Measurements from ENCODE around the gene BRD7. TPM values are rescaled to one million over a fixed set of nuclear protein-coding genes. Genes with fewer than 3 reads are reported as not detected.

Gene BRD7
- total RNA-seq, 1 donor from 2014 or later, result 112 TPM

DNA sequence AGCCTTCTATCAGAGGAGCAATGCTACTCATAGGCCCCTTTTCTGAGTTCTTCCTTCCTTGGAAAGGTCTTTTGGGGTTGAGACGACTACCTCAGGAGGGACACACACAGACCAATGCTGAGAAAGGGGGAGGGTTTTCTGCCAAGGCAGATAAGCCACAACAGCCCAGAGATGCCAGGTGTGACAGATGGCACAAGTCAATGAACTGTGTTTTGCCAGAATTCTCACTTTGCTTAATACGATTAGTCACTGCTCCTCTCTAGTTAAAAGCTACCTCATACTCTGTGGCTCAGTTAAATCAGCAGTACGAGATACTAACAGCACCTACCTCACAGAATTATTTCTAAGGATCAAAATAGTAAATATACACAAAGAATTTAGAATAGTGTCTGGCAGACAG, 8.0 kb downstream of the BRD7 start:
- TF ChIP-seq, protein P1, sequence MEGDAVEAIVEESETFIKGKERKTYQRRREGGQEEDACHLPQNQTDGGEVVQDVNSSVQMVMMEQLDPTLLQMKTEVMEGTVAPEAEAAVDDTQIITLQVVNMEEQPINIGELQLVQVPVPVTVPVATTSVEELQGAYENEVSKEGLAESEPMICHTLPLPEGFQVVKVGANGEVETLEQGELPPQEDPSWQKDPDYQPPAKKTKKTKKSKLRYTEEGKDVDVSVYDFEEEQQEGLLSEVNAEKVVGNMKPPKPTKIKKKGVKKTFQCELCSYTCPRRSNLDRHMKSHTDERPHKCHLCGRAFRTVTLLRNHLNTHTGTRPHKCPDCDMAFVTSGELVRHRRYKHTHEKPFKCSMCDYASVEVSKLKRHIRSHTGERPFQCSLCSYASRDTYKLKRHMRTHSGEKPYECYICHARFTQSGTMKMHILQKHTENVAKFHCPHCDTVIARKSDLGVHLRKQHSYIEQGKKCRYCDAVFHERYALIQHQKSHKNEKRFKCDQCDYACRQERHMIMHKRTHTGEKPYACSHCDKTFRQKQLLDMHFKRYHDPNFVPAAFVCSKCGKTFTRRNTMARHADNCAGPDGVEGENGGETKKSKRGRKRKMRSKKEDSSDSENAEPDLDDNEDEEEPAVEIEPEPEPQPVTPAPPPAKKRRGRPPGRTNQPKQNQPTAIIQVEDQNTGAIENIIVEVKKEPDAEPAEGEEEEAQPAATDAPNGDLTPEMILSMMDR (IDR thresholded peaks at IDR 0.05; ENCODE audit: unreplicated experiment), result no peak
- peaks cover 19% of the 10 kb centered on the region for H3K4me1 Mint-ChIP-seq (ENCODE audit: unreplicated experiment)
- H3K9me3 Mint-ChIP-seq (ENCODE audit: unreplicated experiment), result no peaks in the 10 kb centered on the region
- H3K27me3 Mint-ChIP-seq (ENCODE audit: unreplicated experiment), result peaks cover 2% of the 10 kb centered on the region
- H3K4me3 Mint-ChIP-seq (ENCODE audit: unreplicated experiment), result no peak overlapping the region
- H3K27ac Mint-ChIP-seq (ENCODE audit: unreplicated experiment), result no peak overlapping the region
- H3K36me3 Mint-ChIP-seq (ENCODE audit: low read depth, unreplicated experiment), result peaks cover 15% of the 10 kb centered on the region
- DNase-seq (ENCODE audit: low spot score), result no peak

DNA sequence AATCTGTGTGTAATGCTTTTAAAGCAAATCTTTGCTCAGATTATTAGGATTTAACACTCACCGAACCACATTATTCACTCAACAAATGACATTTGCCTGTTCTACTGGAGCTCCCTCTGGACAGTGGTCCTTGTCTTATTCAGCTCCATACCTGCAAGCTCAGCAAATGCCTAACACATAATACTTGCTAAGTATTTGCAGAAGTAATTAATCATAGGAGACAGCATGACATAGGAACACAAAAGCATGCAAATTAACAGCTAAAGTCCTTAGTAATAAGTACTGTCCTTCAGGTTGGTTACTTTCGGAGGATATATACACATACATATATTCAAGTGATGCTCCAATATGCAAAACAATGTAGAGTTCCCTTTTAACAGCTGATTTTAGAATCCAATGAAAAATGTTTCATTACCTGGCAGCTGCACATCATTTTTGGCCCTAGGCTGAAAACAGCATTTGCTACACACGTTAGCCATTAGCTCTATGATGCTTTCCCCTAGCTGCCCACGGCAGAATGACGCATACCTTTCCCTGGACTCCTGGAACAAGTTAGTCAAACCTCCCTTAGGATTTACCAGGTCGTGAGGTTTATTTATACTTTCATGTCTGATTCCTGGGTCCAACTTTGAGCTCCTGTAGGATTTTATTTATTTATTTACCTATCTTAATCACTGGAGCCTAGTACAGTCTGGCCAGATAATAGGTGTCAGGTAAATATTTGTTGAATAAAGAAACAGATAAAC, 8.6 kb downstream of the BRD7 start:
- H3K4me3 Mint-ChIP-seq (ENCODE audit: unreplicated experiment), result no peak overlapping the region
- TF ChIP-seq, protein P1 (IDR thresholded peaks at IDR 0.05; ENCODE audit: unreplicated experiment), result no peak

DNA sequence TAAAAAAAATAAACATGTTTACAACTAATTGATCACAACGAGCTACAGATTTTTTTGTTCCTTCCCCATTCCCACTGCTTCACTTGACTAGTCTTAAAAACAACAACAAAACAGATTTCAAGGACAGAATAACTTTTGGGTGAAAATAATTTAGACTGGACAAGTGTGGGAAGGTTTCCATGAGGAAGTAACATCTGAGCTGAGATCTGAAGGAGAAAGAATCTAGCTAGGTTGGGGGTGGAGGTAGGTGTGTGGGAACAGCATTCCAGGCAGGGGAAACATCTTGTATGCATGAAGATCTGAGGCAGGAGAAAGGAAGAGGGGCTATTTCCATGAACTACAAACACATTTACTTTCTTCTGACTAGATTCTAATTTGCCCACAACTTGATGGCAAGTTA, 9.2 kb downstream of the BRD7 start:
- Mint-ChIP-seq H3K36me3 (ENCODE audit: low read depth, unreplicated experiment) (peaks cover 6% of the 10 kb centered on the region), H3K4me3 (ENCODE audit: unreplicated experiment) (no peak overlapping the region), H3K27me3 (ENCODE audit: unreplicated experiment) (peaks cover 2% of the 10 kb centered on the region), H3K27ac (ENCODE audit: unreplicated experiment) (peak overlapping the region; percentile 55), H3K9me3 (ENCODE audit: unreplicated experiment) (no peaks in the 10 kb centered on the region), H3K4me1 (ENCODE audit: unreplicated experiment) (peaks cover 14% of the 10 kb centered on the region)
- TF ChIP-seq, protein P1 (IDR thresholded peaks at IDR 0.05; ENCODE audit: unreplicated experiment), result no peak
- DNase-seq (ENCODE audit: low spot score), result no peak

More for the DNA sequence above, 8.6 kb downstream of the BRD7 start:
- Mint-ChIP-seq H3K36me3 (ENCODE audit: low read depth, unreplicated experiment) (peaks cover 10% of the 10 kb centered on the region), H3K27ac (ENCODE audit: unreplicated experiment) (peak overlapping the region; percentile 55), H3K27me3 (ENCODE audit: unreplicated experiment) (peaks cover 2% of the 10 kb centered on the region), H3K4me1 (ENCODE audit: unreplicated experiment) (peaks cover 14% of the 10 kb centered on the region), H3K9me3 (ENCODE audit: unreplicated experiment) (no peaks in the 10 kb centered on the region)
- DNase-seq (ENCODE audit: low spot score), result no peak

DNA sequence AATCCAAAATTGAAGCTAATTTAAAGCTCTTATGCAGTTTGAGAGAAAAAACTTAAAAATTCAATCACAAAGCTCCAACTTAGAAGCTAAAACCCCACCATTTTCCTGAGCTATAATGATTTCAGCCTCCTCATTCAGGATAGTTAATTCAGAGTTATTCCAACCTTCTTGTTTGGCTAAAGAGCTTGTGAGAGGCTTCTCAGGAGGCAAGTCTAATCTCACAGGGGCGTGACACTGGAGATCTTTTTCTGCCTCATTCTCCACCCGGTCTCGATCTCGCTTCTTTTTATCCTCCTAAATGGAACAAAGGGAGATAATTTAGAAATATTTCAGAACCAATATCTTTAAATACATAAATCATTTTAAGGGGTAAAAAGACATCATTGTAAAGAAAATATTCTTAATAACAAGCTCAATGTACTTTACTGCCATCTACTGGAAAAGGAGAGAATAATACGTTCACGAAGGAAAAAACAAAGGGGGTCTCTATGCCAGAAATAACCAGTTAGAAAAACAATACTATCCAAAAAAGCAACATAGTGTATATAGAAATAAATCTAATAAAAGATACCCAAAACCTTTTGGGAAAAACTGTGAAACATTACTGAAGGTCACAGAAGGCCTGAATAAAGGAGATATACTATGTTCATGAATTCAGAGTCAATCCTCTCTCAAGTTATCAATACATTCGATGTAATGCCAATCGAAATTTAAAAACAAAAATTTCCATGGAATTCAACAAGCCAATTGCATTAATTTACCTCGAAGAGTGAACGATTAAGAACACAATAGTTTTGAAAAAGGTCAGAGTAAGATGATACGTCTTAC, 13.9 kb downstream of the BRD7 start:
- TF ChIP-seq, protein P1 (IDR thresholded peaks at IDR 0.05; ENCODE audit: unreplicated experiment), result peak; percentile 65
- Mint-ChIP-seq H3K36me3 (ENCODE audit: low read depth, unreplicated experiment) (peaks cover 17% of the 10 kb centered on the region), H3K27ac (ENCODE audit: unreplicated experiment) (no peak overlapping the region), H3K27me3 (ENCODE audit: unreplicated experiment) (peaks cover 2% of the 10 kb centered on the region), H3K4me1 (ENCODE audit: unreplicated experiment) (peaks cover 6% of the 10 kb centered on the region), H3K4me3 (ENCODE audit: unreplicated experiment) (no peak overlapping the region), H3K9me3 (ENCODE audit: unreplicated experiment) (no peaks in the 10 kb centered on the region)
- no peak for DNase-seq (ENCODE audit: low spot score)

DNA sequence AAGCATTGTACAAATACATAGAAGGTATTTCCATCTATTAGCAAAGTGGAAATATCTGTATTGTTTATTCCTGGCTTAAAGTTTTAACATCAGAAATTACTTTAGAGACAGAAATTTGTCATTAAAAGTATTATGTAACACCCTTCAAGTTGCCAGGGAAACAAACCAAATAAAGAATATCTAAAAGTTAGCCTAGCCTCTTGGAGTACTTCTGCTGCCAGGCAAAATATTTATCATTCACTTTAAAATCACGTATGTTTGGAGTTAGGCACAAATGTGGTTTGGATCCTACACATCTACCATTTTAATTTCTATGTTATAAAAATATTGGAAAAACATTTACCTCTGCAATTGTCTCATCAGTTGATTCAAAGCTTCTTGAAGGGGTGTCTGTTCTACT, 14.7 kb downstream of the BRD7 start:
- TF ChIP-seq, protein P1 (IDR thresholded peaks at IDR 0.05; ENCODE audit: unreplicated experiment), result no peak
- Mint-ChIP-seq H3K36me3 (ENCODE audit: low read depth, unreplicated experiment) (peaks cover 25% of the 10 kb centered on the region), H3K27me3 (ENCODE audit: unreplicated experiment) (peaks cover 2% of the 10 kb centered on the region), H3K4me3 (ENCODE audit: unreplicated experiment) (no peak overlapping the region), H3K4me1 (ENCODE audit: unreplicated experiment) (no peaks in the 10 kb centered on the region), H3K27ac (ENCODE audit: unreplicated experiment) (no peak overlapping the region), H3K9me3 (ENCODE audit: unreplicated experiment) (no peaks in the 10 kb centered on the region)
- DNase-seq (ENCODE audit: low spot score), result no peak

All from endothelial cell (in vitro differentiated cells).